ENCODE results near the gene RAP1GAP2. TPM values are rescaled to one million over a fixed set of nuclear protein-coding genes. Genes with fewer than 3 reads are reported as not detected.
A peak's percentile ranks its signal among the peaks of the same experiment; 100 is the strongest.
"Not testable (repeated sequence)": the region's sequence is repeated elsewhere in the genome, so short reads cannot be mapped to it uniquely, and the experiment has no call there.

Gene RAP1GAP2
- total RNA-seq, 1 donor from 2014 or later = 17.0 TPM

GRCh38 chr17:2985318-2985717 lies 189.1 kb downstream of the RAP1GAP2 start:
- H3K27me3 ChIP-seq (ENCODE audit: low read depth) = no peaks in the 10 kb centered on the region
- TF ChIP-seq, protein P1, sequence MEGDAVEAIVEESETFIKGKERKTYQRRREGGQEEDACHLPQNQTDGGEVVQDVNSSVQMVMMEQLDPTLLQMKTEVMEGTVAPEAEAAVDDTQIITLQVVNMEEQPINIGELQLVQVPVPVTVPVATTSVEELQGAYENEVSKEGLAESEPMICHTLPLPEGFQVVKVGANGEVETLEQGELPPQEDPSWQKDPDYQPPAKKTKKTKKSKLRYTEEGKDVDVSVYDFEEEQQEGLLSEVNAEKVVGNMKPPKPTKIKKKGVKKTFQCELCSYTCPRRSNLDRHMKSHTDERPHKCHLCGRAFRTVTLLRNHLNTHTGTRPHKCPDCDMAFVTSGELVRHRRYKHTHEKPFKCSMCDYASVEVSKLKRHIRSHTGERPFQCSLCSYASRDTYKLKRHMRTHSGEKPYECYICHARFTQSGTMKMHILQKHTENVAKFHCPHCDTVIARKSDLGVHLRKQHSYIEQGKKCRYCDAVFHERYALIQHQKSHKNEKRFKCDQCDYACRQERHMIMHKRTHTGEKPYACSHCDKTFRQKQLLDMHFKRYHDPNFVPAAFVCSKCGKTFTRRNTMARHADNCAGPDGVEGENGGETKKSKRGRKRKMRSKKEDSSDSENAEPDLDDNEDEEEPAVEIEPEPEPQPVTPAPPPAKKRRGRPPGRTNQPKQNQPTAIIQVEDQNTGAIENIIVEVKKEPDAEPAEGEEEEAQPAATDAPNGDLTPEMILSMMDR (IDR thresholded peaks at IDR 0.05) = no peak
- H3K36me3 ChIP-seq = peaks cover 6% of the 10 kb centered on the region
- H3K27ac ChIP-seq = no peak overlapping the region
- intact Hi-C loops (cut with DNase I) = no loop called here
- H3K4me1 ChIP-seq = no peaks in the 10 kb centered on the region
- ATAC-seq (no peak), DNase-seq (no peak)
- H3K9me3 ChIP-seq = no peaks in the 10 kb centered on the region
- H3K4me3 ChIP-seq = no peak overlapping the region

DNA sequence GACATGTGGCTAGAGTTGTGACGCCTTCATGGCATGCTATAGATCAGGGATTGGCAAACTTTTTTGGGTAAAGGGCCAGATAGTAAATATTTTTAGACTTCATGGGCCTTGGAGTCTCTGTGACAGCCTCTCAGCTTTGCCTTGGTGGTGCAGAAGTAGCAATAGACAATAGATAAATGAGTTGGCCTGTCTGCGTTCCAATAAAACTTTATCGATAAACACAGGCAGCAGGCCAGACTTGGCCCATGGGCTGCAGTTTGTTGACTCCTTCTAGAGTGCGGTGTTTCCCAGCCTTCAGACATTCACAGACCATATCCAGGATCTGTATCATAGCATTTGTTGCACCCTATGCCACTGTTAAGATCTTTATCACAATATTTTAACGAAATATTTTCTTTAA lies 190.7 kb downstream of the RAP1GAP2 start:
- TF ChIP-seq, protein P1 (IDR thresholded peaks at IDR 0.05) = no peak
- Histone ChIP-seq H3K9me3 (no peaks in the 10 kb centered on the region), H3K4me1 (no peaks in the 10 kb centered on the region), H3K27ac (no peak overlapping the region), H3K36me3 (peaks cover 11% of the 10 kb centered on the region), H3K4me3 (no peak overlapping the region), H3K27me3 (ENCODE audit: low read depth) (no peaks in the 10 kb centered on the region)
- intact Hi-C loops (cut with DNase I) = no loop called here
- ATAC-seq = no peak
- DNase-seq = no peak

- H3K27ac ChIP-seq; H3K4me3 ChIP-seq; DNase-seq; H3K4me1 ChIP-seq; ATAC-seq; intact Hi-C loops (cut with DNase I); H3K27me3 ChIP-seq (ENCODE audit: low read depth); H3K9me3 ChIP-seq: not testable (repeated sequence)
- peaks cover 11% of the 10 kb centered on the region for H3K36me3 ChIP-seq
Measured at GRCh38 chr17:2989396-2989795, 193.2 kb downstream of the RAP1GAP2 start.

DNA sequence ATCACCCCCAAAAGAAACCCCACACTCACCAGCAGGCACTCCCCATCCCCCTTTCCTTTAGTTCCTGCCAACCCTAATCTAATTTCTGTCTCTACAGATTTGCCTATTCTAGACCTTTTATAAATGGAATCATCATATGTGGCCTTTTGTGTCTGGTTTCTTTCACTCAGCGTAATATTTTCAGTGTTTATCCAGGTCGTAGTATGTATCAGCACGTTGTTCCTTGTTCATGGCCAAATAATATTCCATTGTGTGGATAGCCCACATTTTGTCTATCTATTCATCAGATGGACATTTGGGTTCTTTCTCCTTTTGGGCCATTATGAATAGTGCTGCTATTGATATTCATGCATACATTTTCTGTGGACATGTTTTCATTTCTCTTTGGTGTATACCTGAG lies 193.6 kb downstream of the RAP1GAP2 start:
- H3K36me3 ChIP-seq = peaks cover 11% of the 10 kb centered on the region
- H3K27ac ChIP-seq = no peak overlapping the region
- TF ChIP-seq, protein P1 (IDR thresholded peaks at IDR 0.05) = no peak
- H3K27me3 ChIP-seq (ENCODE audit: low read depth) = no peaks in the 10 kb centered on the region
- H3K4me3 ChIP-seq = no peak overlapping the region
- intact Hi-C loops (cut with DNase I) = no loop called here
- ATAC-seq = no peak
- H3K4me1 ChIP-seq = no peaks in the 10 kb centered on the region
- no peaks in the 10 kb centered on the region for H3K9me3 ChIP-seq
- no peak for DNase-seq

- DNase-seq (no peak), ATAC-seq (peak; percentile 35 to 79)
- TF ChIP-seq, protein P1 (IDR thresholded peaks at IDR 0.05) = no peak
- H3K4me3 ChIP-seq = no peak overlapping the region
- no peaks in the 10 kb centered on the region for H3K4me1 ChIP-seq
- no peaks in the 10 kb centered on the region for H3K27me3 ChIP-seq (ENCODE audit: low read depth)
- H3K9me3 ChIP-seq = no peaks in the 10 kb centered on the region
- intact Hi-C loops (cut with DNase I) = no loop called here
- peaks cover 9% of the 10 kb centered on the region for H3K36me3 ChIP-seq
- H3K27ac ChIP-seq = no peak overlapping the region
Measured at GRCh38 chr17:2990396-2990795, 194.2 kb downstream of the RAP1GAP2 start.

- intact Hi-C loops (cut with DNase I); H3K4me1 ChIP-seq; DNase-seq; H3K27ac ChIP-seq; ATAC-seq; H3K27me3 ChIP-seq (ENCODE audit: low read depth); H3K9me3 ChIP-seq; H3K4me3 ChIP-seq; H3K36me3 ChIP-seq: not testable (repeated sequence)
Measured at GRCh38 chr17:2991396-2992180, 195.3 kb downstream of the RAP1GAP2 start.

All from lower lobe of right lung (tissue), 2 donors.